ENCODE data around the gene MYL2.
"Not testable (repeated sequence)": the region's sequence is repeated elsewhere in the genome, so short reads cannot be mapped to it uniquely, and the experiment has no call there.

Gene MYL2

GRCh38 chr12:110920324-110920910 lies at the start of gene MYL2:
Gene MYL2 (minus strand): TSS chr12:110920579. CDS start chr12:110920529, 50 bp downstream.
- DNase-seq (ENCODE audit: low read depth): no peak
- no peak within 1 kb of the TSS for H3K4me3 ChIP-seq (ENCODE audit: low read length)
- H3K9me3 ChIP-seq (ENCODE audit: control insufficient read depth, low read length): no peaks in the 10 kb centered on the region
- peaks cover 11% of the 10 kb centered on the region for H3K27me3 ChIP-seq (replicated peaks; ENCODE audit: control insufficient read depth, insufficient read depth, low read length)
- H3K4me1 ChIP-seq (ENCODE audit: control insufficient read depth, insufficient read depth, low read length): no peaks in the 10 kb centered on the region
- no peaks in the 10 kb centered on the region for H3K36me3 ChIP-seq (ENCODE audit: control insufficient read depth, insufficient read depth, low read length, severe bottlenecking)
- no peak within 1 kb of the TSS for H3K9ac ChIP-seq (ENCODE audit: low read length)

GRCh38 chr12:110966081-110966760 lies 45.8 kb upstream of the MYL2 start:
- Histone ChIP-seq H3K4me1 (ENCODE audit: control insufficient read depth, insufficient read depth, low read length) (no peaks in the 10 kb centered on the region), H3K9ac (ENCODE audit: low read length) (no peak overlapping the region), H3K36me3 (ENCODE audit: control insufficient read depth, insufficient read depth, low read length, severe bottlenecking) (no peaks in the 10 kb centered on the region), H3K9me3 (ENCODE audit: control insufficient read depth, low read length) (peaks cover 10% of the 10 kb centered on the region), H3K4me3 (ENCODE audit: low read length) (no peak overlapping the region), H3K27me3 (replicated peaks; ENCODE audit: control insufficient read depth, insufficient read depth, low read length) (peaks cover 46% of the 10 kb centered on the region)
- no peak for DNase-seq (ENCODE audit: low read depth)

GRCh38 chr12:110965574-110965973 lies 45.2 kb upstream of the MYL2 start:
- Histone ChIP-seq H3K27me3 (replicated peaks; ENCODE audit: control insufficient read depth, insufficient read depth, low read length) (peaks cover 45% of the 10 kb centered on the region), H3K4me3 (ENCODE audit: low read length) (no peak overlapping the region), H3K9me3 (ENCODE audit: control insufficient read depth, low read length) (peaks cover 4% of the 10 kb centered on the region), H3K36me3 (ENCODE audit: control insufficient read depth, insufficient read depth, low read length, severe bottlenecking) (no peaks in the 10 kb centered on the region), H3K9ac (ENCODE audit: low read length) (no peak overlapping the region), H3K4me1 (ENCODE audit: control insufficient read depth, insufficient read depth, low read length) (no peaks in the 10 kb centered on the region)
- no peak for DNase-seq (ENCODE audit: low read depth)

GRCh38 chr12:110960795-110961194 lies 40.4 kb upstream of the MYL2 start:
- peaks cover 9% of the 10 kb centered on the region for H3K9me3 ChIP-seq (ENCODE audit: control insufficient read depth, low read length)
- no peak overlapping the region for H3K4me3 ChIP-seq (ENCODE audit: low read length)
- H3K36me3 ChIP-seq (ENCODE audit: control insufficient read depth, insufficient read depth, low read length, severe bottlenecking): no peaks in the 10 kb centered on the region
- H3K9ac ChIP-seq (ENCODE audit: low read length): no peak overlapping the region
- no peak for DNase-seq (ENCODE audit: low read depth)
- no peaks in the 10 kb centered on the region for H3K4me1 ChIP-seq (ENCODE audit: control insufficient read depth, insufficient read depth, low read length)
- peaks cover 35% of the 10 kb centered on the region for H3K27me3 ChIP-seq (replicated peaks; ENCODE audit: control insufficient read depth, insufficient read depth, low read length)

- peaks cover 13% of the 10 kb centered on the region for H3K27me3 ChIP-seq (replicated peaks; ENCODE audit: control insufficient read depth, insufficient read depth, low read length)
- H3K9me3 ChIP-seq (ENCODE audit: control insufficient read depth, low read length): peaks cover 16% of the 10 kb centered on the region
- no peak overlapping the region for H3K4me3 ChIP-seq (ENCODE audit: low read length)
- no peak for DNase-seq (ENCODE audit: low read depth)
- no peaks in the 10 kb centered on the region for H3K4me1 ChIP-seq (ENCODE audit: control insufficient read depth, insufficient read depth, low read length)
- H3K9ac ChIP-seq (ENCODE audit: low read length): no peak overlapping the region
- H3K36me3 ChIP-seq (ENCODE audit: control insufficient read depth, insufficient read depth, low read length, severe bottlenecking): no peaks in the 10 kb centered on the region
Observed at GRCh38 chr12:110957652-110958051, 37.3 kb upstream of the MYL2 start.

- H3K27me3 ChIP-seq (replicated peaks; ENCODE audit: control insufficient read depth, insufficient read depth, low read length): peaks cover 12% of the 10 kb centered on the region
- H3K4me3 ChIP-seq (ENCODE audit: low read length): no peak overlapping the region
- no peaks in the 10 kb centered on the region for H3K4me1 ChIP-seq (ENCODE audit: control insufficient read depth, insufficient read depth, low read length)
- H3K9ac ChIP-seq (ENCODE audit: low read length): no peak overlapping the region
- DNase-seq (ENCODE audit: low read depth): no peak
- peaks cover 16% of the 10 kb centered on the region for H3K9me3 ChIP-seq (ENCODE audit: control insufficient read depth, low read length)
- H3K36me3 ChIP-seq (ENCODE audit: control insufficient read depth, insufficient read depth, low read length, severe bottlenecking): no peaks in the 10 kb centered on the region
Observed at GRCh38 chr12:110957159-110957558, 36.8 kb upstream of the MYL2 start.

- H3K36me3 ChIP-seq (ENCODE audit: control insufficient read depth, insufficient read depth, low read length, severe bottlenecking); H3K4me1 ChIP-seq (ENCODE audit: control insufficient read depth, insufficient read depth, low read length); H3K9ac ChIP-seq (ENCODE audit: low read length); H3K4me3 ChIP-seq (ENCODE audit: low read length); DNase-seq (ENCODE audit: low read depth); H3K27me3 ChIP-seq (replicated peaks; ENCODE audit: control insufficient read depth, insufficient read depth, low read length): not testable (repeated sequence)
- H3K9me3 ChIP-seq (ENCODE audit: control insufficient read depth, low read length): peaks cover 21% of the 10 kb centered on the region
Observed at GRCh38 chr12:110950867-110951266, 30.5 kb upstream of the MYL2 start.

- H3K9me3 ChIP-seq (ENCODE audit: control insufficient read depth, low read length): peaks cover 25% of the 10 kb centered on the region
- not testable (repeated sequence) for H3K9ac ChIP-seq (ENCODE audit: low read length); H3K36me3 ChIP-seq (ENCODE audit: control insufficient read depth, insufficient read depth, low read length, severe bottlenecking); H3K27me3 ChIP-seq (replicated peaks; ENCODE audit: control insufficient read depth, insufficient read depth, low read length); H3K4me3 ChIP-seq (ENCODE audit: low read length); H3K4me1 ChIP-seq (ENCODE audit: control insufficient read depth, insufficient read depth, low read length); DNase-seq (ENCODE audit: low read depth)
Observed at GRCh38 chr12:110950466-110950865, 30.1 kb upstream of the MYL2 start.

- H3K4me1 ChIP-seq (ENCODE audit: control insufficient read depth, insufficient read depth, low read length): no peaks in the 10 kb centered on the region
- DNase-seq (ENCODE audit: low read depth): no peak
- H3K27me3 ChIP-seq (replicated peaks; ENCODE audit: control insufficient read depth, insufficient read depth, low read length): no peaks in the 10 kb centered on the region
- H3K36me3 ChIP-seq (ENCODE audit: control insufficient read depth, insufficient read depth, low read length, severe bottlenecking): no peaks in the 10 kb centered on the region
- H3K9ac ChIP-seq (ENCODE audit: low read length): no peak overlapping the region
- H3K9me3 ChIP-seq (ENCODE audit: control insufficient read depth, low read length): peaks cover 19% of the 10 kb centered on the region
- H3K4me3 ChIP-seq (ENCODE audit: low read length): no peak overlapping the region
Observed at GRCh38 chr12:110948041-110948440, 27.7 kb upstream of the MYL2 start.

- no peak overlapping the region for H3K4me3 ChIP-seq (ENCODE audit: low read length)
- DNase-seq (ENCODE audit: low read depth): no peak
- no peaks in the 10 kb centered on the region for H3K4me1 ChIP-seq (ENCODE audit: control insufficient read depth, insufficient read depth, low read length)
- no peak overlapping the region for H3K9ac ChIP-seq (ENCODE audit: low read length)
- no peaks in the 10 kb centered on the region for H3K36me3 ChIP-seq (ENCODE audit: control insufficient read depth, insufficient read depth, low read length, severe bottlenecking)
- peaks cover 8% of the 10 kb centered on the region for H3K27me3 ChIP-seq (replicated peaks; ENCODE audit: control insufficient read depth, insufficient read depth, low read length)
- peaks cover 19% of the 10 kb centered on the region for H3K9me3 ChIP-seq (ENCODE audit: control insufficient read depth, low read length)
Observed at GRCh38 chr12:110943373-110943772, 23.0 kb upstream of the MYL2 start.

- Histone ChIP-seq H3K27me3 (replicated peaks; ENCODE audit: control insufficient read depth, insufficient read depth, low read length) (peaks cover 20% of the 10 kb centered on the region), H3K9ac (ENCODE audit: low read length) (no peak overlapping the region), H3K4me3 (ENCODE audit: low read length) (no peak overlapping the region), H3K4me1 (ENCODE audit: control insufficient read depth, insufficient read depth, low read length) (no peaks in the 10 kb centered on the region), H3K36me3 (ENCODE audit: control insufficient read depth, insufficient read depth, low read length, severe bottlenecking) (no peaks in the 10 kb centered on the region), H3K9me3 (ENCODE audit: control insufficient read depth, low read length) (peaks cover 10% of the 10 kb centered on the region)
- no peak for DNase-seq (ENCODE audit: low read depth)
Observed at GRCh38 chr12:110941391-110941790, 21.0 kb upstream of the MYL2 start.

GRCh38 chr12:110940933-110941332 lies 20.6 kb upstream of the MYL2 start:
- H3K36me3 ChIP-seq (ENCODE audit: control insufficient read depth, insufficient read depth, low read length, severe bottlenecking): no peaks in the 10 kb centered on the region
- H3K9me3 ChIP-seq (ENCODE audit: control insufficient read depth, low read length): peaks cover 6% of the 10 kb centered on the region
- H3K27me3 ChIP-seq (replicated peaks; ENCODE audit: control insufficient read depth, insufficient read depth, low read length): peaks cover 24% of the 10 kb centered on the region
- no peak for DNase-seq (ENCODE audit: low read depth)
- no peak overlapping the region for H3K4me3 ChIP-seq (ENCODE audit: low read length)
- H3K4me1 ChIP-seq (ENCODE audit: control insufficient read depth, insufficient read depth, low read length): no peaks in the 10 kb centered on the region
- no peak overlapping the region for H3K9ac ChIP-seq (ENCODE audit: low read length)

All from adipocyte (in vitro differentiated cells).